NT2/D1 (cell line): ENCODE measurements around the gene PRSS57.

Source experiments
- DNase-seq: peaks from one replicate; pipeline ENCODE4 v3.0.0-alpha.2; 2011; ENCODE audit warnings: low read depth, low spot score
- H3K27me3 ChIP-seq: 2 replicates; pipeline ENCODE4 v1.6.0; 2011; ENCODE audit warnings: mild to moderate bottlenecking; ENCODE audit not compliant: insufficient read length, insufficient read depth
- H3K36me3 ChIP-seq: 2 replicates; pipeline ENCODE4 v1.6.1; 2011; ENCODE audit warnings: mild to moderate bottlenecking, low read length, mixed read lengths; ENCODE audit not compliant: insufficient read depth, insufficient read length
- H3K4me1 ChIP-seq: 2 replicates; pipeline ENCODE4 v1.5.1; 2011; ENCODE audit not compliant: insufficient read depth, insufficient read length
- H3K4me3 ChIP-seq: 2 replicates; pipeline ENCODE4 v1.5.1; 2011; ENCODE audit warnings: low read depth; ENCODE audit not compliant: insufficient read length
- H3K9ac ChIP-seq: 2 replicates; pipeline ENCODE4 v1.6.0; 2011; ENCODE audit warnings: low read depth; ENCODE audit not compliant: insufficient read length
- H3K9me3 ChIP-seq: 2 replicates; pipeline ENCODE4 v1.5.1; 2011; ENCODE audit warnings: mild to moderate bottlenecking, low read length; ENCODE audit not compliant: insufficient read depth
- SUZ12 ChIP-seq: IDR thresholded peaks from 2 replicates; pipeline ENCODE4 v1.6.1; 2011; ENCODE audit not compliant: insufficient read length, insufficient read depth; ENCODE audit errors: extremely low read depth
- YY1 ChIP-seq: IDR thresholded peaks from 2 replicates; pipeline ENCODE4 v1.6.1; 2011; ENCODE audit not compliant: insufficient read length, insufficient read depth
- ZNF274 ChIP-seq: IDR thresholded peaks from 2 replicates; pipeline ENCODE4 v1.6.1; 2011; ENCODE audit warnings: mild to moderate bottlenecking, low read depth, low read length

Gene PRSS57

DNA sequence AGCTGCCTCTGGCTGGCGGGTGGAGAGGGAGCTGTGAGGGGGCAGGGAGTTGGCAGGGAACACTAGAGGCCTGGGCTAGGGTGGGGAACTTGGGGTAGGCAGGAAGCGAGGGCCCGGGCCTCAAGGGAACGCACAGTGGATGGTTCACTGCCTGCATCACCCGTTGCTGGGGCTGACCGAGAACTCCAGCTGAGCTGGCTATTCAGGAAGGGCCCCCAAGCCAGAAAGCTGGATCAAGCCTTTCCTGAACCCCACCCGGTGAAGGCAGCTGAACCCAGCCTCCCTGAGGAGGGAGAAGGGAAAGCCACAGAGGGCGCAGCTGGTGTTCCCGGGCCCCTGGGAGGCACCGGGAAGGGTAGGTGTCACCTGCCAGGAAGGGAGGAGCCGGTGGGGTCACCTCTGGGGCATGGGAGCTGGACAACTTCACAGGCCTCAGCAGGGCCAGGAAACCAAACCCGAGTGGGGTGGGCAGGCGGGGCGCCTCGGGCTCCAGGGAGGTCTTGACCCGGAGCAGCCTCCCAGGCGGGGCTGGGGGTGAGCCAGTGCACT, 27.4 kb upstream of the PRSS57 start:
- Histone ChIP-seq H3K9me3 (no peaks in the 10 kb centered on the region), H3K4me1 (peaks cover 8% of the 10 kb centered on the region), H3K27me3 (no peaks in the 10 kb centered on the region), H3K36me3 (peaks cover 14% of the 10 kb centered on the region), H3K4me3 (no peak overlapping the region), H3K9ac (no peak overlapping the region)
- no peak for DNase-seq
- no peak for TF ChIP-seq ZNF274
- no peak for TF ChIP-seq YY1
- TF ChIP-seq SUZ12: no peak

- TF ChIP-seq YY1 (no peak), ZNF274 (no peak), SUZ12 (no peak)
- Histone ChIP-seq H3K27me3 (no peaks in the 10 kb centered on the region), H3K36me3 (no peaks in the 10 kb centered on the region), H3K9ac (no peak overlapping the region), H3K9me3 (no peaks in the 10 kb centered on the region), H3K4me1 (peaks cover 17% of the 10 kb centered on the region), H3K4me3 (no peak overlapping the region)
- no peak for DNase-seq
These were observed 25.3 kb upstream of the PRSS57 start for GRCh38 chr19:720345-721160.

DNA sequence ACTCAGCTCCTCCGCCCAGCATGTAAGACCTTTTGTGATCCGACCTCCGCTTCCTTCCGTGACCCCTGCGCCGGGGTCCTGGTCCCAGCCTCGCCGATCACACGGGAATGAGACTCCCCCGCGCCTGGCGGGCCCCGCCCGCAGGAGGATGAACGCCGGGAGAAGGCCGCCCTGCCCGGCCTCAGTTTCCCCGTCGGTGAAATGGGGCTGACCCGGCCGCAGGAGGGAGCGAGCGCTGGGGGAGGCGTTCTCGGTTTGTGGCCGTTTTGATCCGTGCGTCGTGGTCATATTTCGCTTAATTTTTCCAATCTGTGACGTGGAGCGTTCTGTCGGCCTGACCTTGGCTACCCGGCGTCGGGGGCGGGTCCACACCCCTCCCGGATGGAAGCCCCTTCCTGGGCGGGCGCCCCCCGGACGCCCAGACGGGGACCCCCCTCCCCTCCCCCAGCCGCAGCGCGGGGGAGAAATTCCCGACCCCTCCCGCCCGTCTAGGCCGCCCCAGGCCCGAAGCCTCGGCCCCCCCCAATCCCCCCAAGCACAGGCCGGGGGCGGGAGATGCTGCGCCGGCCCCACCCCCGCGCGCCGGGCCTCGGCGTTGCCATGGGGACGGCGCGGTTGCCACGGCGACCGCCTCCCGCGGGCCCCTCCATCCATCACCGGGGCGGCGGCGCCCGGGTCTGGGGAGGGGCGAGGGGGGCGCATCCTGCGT, 24.5 kb upstream of the PRSS57 start:
- no peak overlapping the region for H3K4me3 ChIP-seq

DNA sequence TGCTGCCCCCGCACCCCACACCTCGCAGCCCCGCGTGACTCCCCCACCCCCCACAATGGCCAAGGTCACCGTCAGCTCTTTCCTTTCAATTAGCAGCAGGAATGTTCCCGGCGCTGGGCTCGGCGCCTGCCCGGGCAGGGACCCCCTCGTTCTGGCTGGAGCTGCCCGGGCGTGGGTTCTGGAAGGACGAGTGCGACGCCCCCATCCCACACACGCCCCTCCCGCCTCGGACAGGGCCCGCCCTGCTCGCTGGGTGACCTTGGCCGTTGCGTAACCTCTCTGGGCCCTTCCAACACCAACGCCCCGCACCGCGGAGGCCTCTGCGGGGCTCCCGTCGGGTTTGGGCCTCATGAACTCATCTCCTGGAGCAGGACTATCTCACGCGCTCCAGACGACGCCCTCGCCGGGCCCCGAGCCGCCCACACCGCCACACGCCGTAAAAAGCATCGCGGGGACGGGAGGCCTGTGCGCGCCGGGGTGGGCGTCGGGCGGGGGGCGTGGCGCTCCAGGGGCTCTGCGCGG, 23.8 kb upstream of the PRSS57 start:
- no peaks in the 10 kb centered on the region for H3K27me3 ChIP-seq
- no peak for DNase-seq
- peak overlapping the region; percentile 10 for H3K9ac ChIP-seq
- peaks cover 4% of the 10 kb centered on the region for H3K36me3 ChIP-seq
- H3K4me1 ChIP-seq: peaks cover 17% of the 10 kb centered on the region
- TF ChIP-seq ZNF274: no peak
- TF ChIP-seq YY1: no peak
- TF ChIP-seq SUZ12: no peak
- H3K4me3 ChIP-seq: no peak overlapping the region
- H3K9me3 ChIP-seq: no peaks in the 10 kb centered on the region

More for the DNA sequence above, 24.5 kb upstream of the PRSS57 start:
- Histone ChIP-seq H3K4me1 (peaks cover 17% of the 10 kb centered on the region), H3K36me3 (peaks cover 4% of the 10 kb centered on the region), H3K9me3 (no peaks in the 10 kb centered on the region), H3K27me3 (no peaks in the 10 kb centered on the region), H3K9ac (no peak overlapping the region)
- TF ChIP-seq ZNF274 (no peak), YY1 (no peak), SUZ12 (no peak)
- no peak for DNase-seq

- H3K9me3 ChIP-seq: no peaks in the 10 kb centered on the region
- peaks cover 4% of the 10 kb centered on the region for H3K36me3 ChIP-seq
- H3K4me3 ChIP-seq: no peak overlapping the region
- no peak for TF ChIP-seq YY1
- no peak for TF ChIP-seq SUZ12
- no peak for TF ChIP-seq ZNF274
- no peaks in the 10 kb centered on the region for H3K27me3 ChIP-seq
- DNase-seq: no peak
- H3K9ac ChIP-seq: peak overlapping the region; percentile 36
- peaks cover 17% of the 10 kb centered on the region for H3K4me1 ChIP-seq
These were observed 23.1 kb upstream of the PRSS57 start for GRCh38 chr19:718251-718951.

GRCh38 chr19:715347-715746, 20.1 kb upstream of the PRSS57 start:
- Histone ChIP-seq H3K9me3 (no peaks in the 10 kb centered on the region), H3K4me3 (no peak overlapping the region), H3K27me3 (no peaks in the 10 kb centered on the region), H3K4me1 (peaks cover 16% of the 10 kb centered on the region), H3K36me3 (peaks cover 4% of the 10 kb centered on the region), H3K9ac (no peak overlapping the region)
- DNase-seq: no peak
- TF ChIP-seq SUZ12 (no peak), ZNF274 (no peak), YY1 (no peak)

DNA sequence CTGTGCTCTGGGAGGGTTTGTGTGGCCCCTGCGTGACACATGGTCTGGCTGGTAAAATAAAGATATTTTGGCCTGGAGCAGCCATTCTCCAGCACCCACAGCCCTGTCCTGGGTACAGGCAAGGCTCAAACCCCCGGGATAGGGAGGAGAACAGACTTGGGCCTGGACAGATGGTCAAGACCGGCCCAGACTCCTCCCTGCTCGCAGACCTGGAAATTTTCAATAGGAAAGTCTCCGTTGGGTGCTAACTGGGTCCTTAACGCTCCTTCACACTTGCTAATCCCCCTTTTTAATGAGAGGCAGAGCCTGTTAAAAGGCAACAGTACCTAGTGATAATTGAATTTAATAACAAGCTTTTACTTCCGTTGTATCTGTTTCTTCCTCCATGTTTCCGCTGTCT, 16.0 kb upstream of the PRSS57 start:
- no peaks in the 10 kb centered on the region for H3K27me3 ChIP-seq
- H3K4me3 ChIP-seq: no peak overlapping the region
- TF ChIP-seq SUZ12 (no peak), YY1 (no peak), ZNF274 (no peak)
- peaks cover 4% of the 10 kb centered on the region for H3K36me3 ChIP-seq
- no peak for DNase-seq
- H3K9me3 ChIP-seq: no peaks in the 10 kb centered on the region
- peaks cover 11% of the 10 kb centered on the region for H3K4me1 ChIP-seq
- no peak overlapping the region for H3K9ac ChIP-seq
